ENCODE measurements around the gene MRPL55. TPM values are rescaled to one million over a fixed set of nuclear protein-coding genes. Genes with fewer than 3 reads are reported as not detected.

The MRPL55 gene
- total and polyA plus RNA-seq, 4 donors = 44.4 to 137 (median 73.3) TPM

GRCh38 chr1:228083871-228084278 is 25.2 kb downstream of the MRPL55 start:
- Histone ChIP-seq H3K27ac (ENCODE audit: low read depth in 1 of 2, low read length in 1 of 2) (peak overlapping the region; percentile 98 to 100), H3K27me3 (ENCODE audit: control insufficient read depth in 3 of 3, insufficient read depth in 3 of 3, low read length in 2 of 3) (no peaks in the 10 kb centered on the region), H3K9ac (ENCODE audit: insufficient read depth in 1 of 2, low read length in 2 of 2) (peak overlapping the region; percentile 81 to 93), H3K4me3 (peak overlapping the region; percentile 93), H3K4me1 (ENCODE audit: control insufficient read depth in 5 of 5, insufficient read depth in 5 of 5, low read length in 5 of 5) (peaks cover 22 to 45% (median 36%) of the 10 kb centered on the region in 5 donors), H3K9me3 (ENCODE audit: control insufficient read depth in 4 of 4, insufficient read depth in 3 of 4, low read length in 3 of 4) (no peaks in the 10 kb centered on the region), H3K36me3 (ENCODE audit: control insufficient read depth in 4 of 4, insufficient read depth in 4 of 4, low read length in 4 of 4) (peaks cover 0 to 19% (median 3%) of the 10 kb centered on the region in 4 donors)
- ATAC-seq (ENCODE audit: insufficient read depth, low FRiP score) = no peak
- TF ChIP-seq CTCF (IDR thresholded peaks at IDR 0.05; ENCODE audit: control extremely low read depth, extremely low read depth) = no peak
- DNase-seq = peak in 2 of 3 donors; percentile 42 to 48
- WGBS, 2 donors = 2 to 6% methylated on average over 17 of the region's 17 CpGs

- peak; percentile 7 for ATAC-seq (ENCODE audit: insufficient read depth, low FRiP score)
- WGBS, 2 donors = 0% methylated on average over 69 to 79 of the region's 79 CpGs
Measured at GRCh38 chr1:228082918-228083870, 25.9 kb downstream of the MRPL55 start.

GRCh38 chr1:228082214-228082917 is 26.7 kb downstream of the MRPL55 start, which contains the start of gene ARF1:
TSS of gene ARF1 (plus strand) at chr1:228082708. CDS start at chr1:228097115, 14,407 bp downstream.
- WGBS, 2 donors = 0% methylated on average over 44 to 87 of the region's 87 CpGs
- DNase-seq = peak; percentile 96 to 97 (median 96)
- no peaks in the 10 kb centered on the region for H3K9me3 ChIP-seq (ENCODE audit: control insufficient read depth in 4 of 4, insufficient read depth in 3 of 4, low read length in 3 of 4)
- peaks cover 0 to 9% (median 0%) of the 10 kb centered on the region in 4 donors for H3K36me3 ChIP-seq (ENCODE audit: control insufficient read depth in 4 of 4, insufficient read depth in 4 of 4, low read length in 4 of 4)
- peak within 1 kb of the TSS; percentile 81 to 93 for H3K9ac ChIP-seq (ENCODE audit: insufficient read depth in 1 of 2, low read length in 2 of 2)
- H3K4me1 ChIP-seq (ENCODE audit: control insufficient read depth in 5 of 5, insufficient read depth in 5 of 5, low read length in 5 of 5) = peaks cover 22 to 34% (median 26%) of the 10 kb centered on the region in 5 donors
- H3K27me3 ChIP-seq (ENCODE audit: control insufficient read depth in 3 of 3, insufficient read depth in 3 of 3, low read length in 2 of 3) = no peaks in the 10 kb centered on the region
- TF ChIP-seq CTCF (IDR thresholded peaks at IDR 0.05; ENCODE audit: control extremely low read depth, extremely low read depth) = peak; percentile 4
- H3K27ac ChIP-seq (ENCODE audit: low read depth in 1 of 2, low read length in 1 of 2) = peak within 1 kb of the TSS; percentile 98 to 100
- ATAC-seq (ENCODE audit: insufficient read depth, low FRiP score) = peak; percentile 98
- H3K4me3 ChIP-seq = peak within 1 kb of the TSS; percentile 93

More at GRCh38 chr1:228082918-228083870, 25.9 kb downstream of the MRPL55 start:
- H3K9me3 ChIP-seq (ENCODE audit: control insufficient read depth in 4 of 4, insufficient read depth in 3 of 4, low read length in 3 of 4) = no peaks in the 10 kb centered on the region
- H3K9ac ChIP-seq (ENCODE audit: insufficient read depth in 1 of 2, low read length in 2 of 2) = peak overlapping the region; percentile 81 to 93
- TF ChIP-seq CTCF (IDR thresholded peaks at IDR 0.05; ENCODE audit: control extremely low read depth, extremely low read depth) = no peak
- peak; percentile 49 to 64 (median 51) for DNase-seq
- H3K27ac ChIP-seq (ENCODE audit: low read depth in 1 of 2, low read length in 1 of 2) = peak overlapping the region; percentile 98 to 100
- H3K4me3 ChIP-seq = peak overlapping the region; percentile 93
- H3K36me3 ChIP-seq (ENCODE audit: control insufficient read depth in 4 of 4, insufficient read depth in 4 of 4, low read length in 4 of 4) = peaks cover 0 to 14% (median 0%) of the 10 kb centered on the region in 4 donors
- H3K27me3 ChIP-seq (ENCODE audit: control insufficient read depth in 3 of 3, insufficient read depth in 3 of 3, low read length in 2 of 3) = no peaks in the 10 kb centered on the region
- peaks cover 22 to 39% (median 31%) of the 10 kb centered on the region in 5 donors for H3K4me1 ChIP-seq (ENCODE audit: control insufficient read depth in 5 of 5, insufficient read depth in 5 of 5, low read length in 5 of 5)
